BE2C (cell line): ENCODE measurements around the gene RCAN2.

Experiments used
- DNase-seq: peaks from one replicate; pipeline ENCODE4 v3.0.0-alpha.2; 2020
- H3K27me3 ChIP-seq: fragments of 250-450 bp; sonication (Bioruptor Pico); 2 replicates; pipeline ENCODE4 v1.5.1; 2020; ENCODE audit warnings: mild to moderate bottlenecking
- H3K36me3 ChIP-seq: fragments of 250-450 bp; sonication (Bioruptor Pico); 2 replicates; pipeline ENCODE4 v1.5.1; 2020; ENCODE audit warnings: mild to moderate bottlenecking
- H3K4me1 ChIP-seq: fragments of 250-450 bp; sonication (Bioruptor Pico); 2 replicates; pipeline ENCODE4 v1.5.1; 2020
- H3K4me3 ChIP-seq: 2 replicates; pipeline ENCODE4 v1.5.1; 2011; ENCODE audit warnings: low read depth, low read length
- H3K9me3 ChIP-seq: fragments of 250-450 bp; sonication (Bioruptor Pico); 2 replicates; pipeline ENCODE4 v1.5.1; 2020
- CTCF ChIP-seq: IDR thresholded peaks from 2 replicates; pipeline ENCODE4 v1.5.1; 2012; ENCODE audit warnings: mild to moderate bottlenecking, low read depth, low read length

The RCAN2 gene

DNA sequence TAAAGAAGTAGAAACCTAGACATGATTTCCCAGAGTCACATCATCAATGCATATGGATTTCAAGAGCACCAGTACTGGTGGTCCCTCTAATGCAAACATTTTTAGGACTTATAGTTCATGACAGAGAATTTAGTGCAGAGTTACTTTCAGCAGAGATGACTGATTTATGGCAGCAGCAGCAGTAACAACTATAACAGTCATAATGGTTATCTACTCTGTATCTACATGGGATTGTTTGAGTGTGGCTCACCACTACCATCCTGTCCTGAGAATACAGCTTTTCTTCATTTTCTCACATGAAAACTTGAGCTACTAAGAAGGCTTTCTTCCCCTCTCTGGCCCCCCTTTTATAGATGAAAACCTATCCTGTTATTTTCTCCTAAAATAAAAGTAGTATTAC lies 192.0 kb downstream of the RCAN2 start:
- Histone ChIP-seq H3K36me3 (no peaks in the 10 kb centered on the region), H3K4me3 (no peak overlapping the region), H3K9me3 (no peaks in the 10 kb centered on the region), H3K27me3 (no peaks in the 10 kb centered on the region), H3K4me1 (no peaks in the 10 kb centered on the region)
- DNase-seq, result no peak
- no peak for TF ChIP-seq CTCF

GRCh38 chr6:46296586-46296985 lies 194.7 kb downstream of the RCAN2 start:
- no peak overlapping the region for H3K4me3 ChIP-seq
- no peak for TF ChIP-seq CTCF

GRCh38 chr6:46293641-46294316 lies 197.5 kb downstream of the RCAN2 start:
- no peak for DNase-seq
- no peaks in the 10 kb centered on the region for H3K36me3 ChIP-seq
- no peaks in the 10 kb centered on the region for H3K4me1 ChIP-seq
- no peaks in the 10 kb centered on the region for H3K27me3 ChIP-seq
- H3K4me3 ChIP-seq, result no peak overlapping the region
- H3K9me3 ChIP-seq, result no peaks in the 10 kb centered on the region
- TF ChIP-seq CTCF, result no peak

More at GRCh38 chr6:46296586-46296985, 194.7 kb downstream of the RCAN2 start:
- H3K27me3 ChIP-seq, result no peaks in the 10 kb centered on the region
- no peaks in the 10 kb centered on the region for H3K9me3 ChIP-seq
- no peaks in the 10 kb centered on the region for H3K4me1 ChIP-seq
- H3K36me3 ChIP-seq, result no peaks in the 10 kb centered on the region
- DNase-seq, result no peak

- H3K27me3 ChIP-seq, result no peaks in the 10 kb centered on the region
- no peak for TF ChIP-seq CTCF
- no peaks in the 10 kb centered on the region for H3K9me3 ChIP-seq
- DNase-seq, result no peak
- H3K36me3 ChIP-seq, result no peaks in the 10 kb centered on the region
- no peak overlapping the region for H3K4me3 ChIP-seq
- no peaks in the 10 kb centered on the region for H3K4me1 ChIP-seq
These were observed 199.4 kb downstream of the RCAN2 start for GRCh38 chr6:46291880-46292279.

- no peak for TF ChIP-seq CTCF
- H3K4me1 ChIP-seq, result no peaks in the 10 kb centered on the region
- no peaks in the 10 kb centered on the region for H3K9me3 ChIP-seq
- H3K36me3 ChIP-seq, result no peaks in the 10 kb centered on the region
- DNase-seq, result no peak
- H3K4me3 ChIP-seq, result no peak overlapping the region
- H3K27me3 ChIP-seq, result no peaks in the 10 kb centered on the region
These were observed 200.0 kb downstream of the RCAN2 start for GRCh38 chr6:46291275-46291633.

- DNase-seq, result no peak
- Histone ChIP-seq H3K9me3 (no peaks in the 10 kb centered on the region), H3K36me3 (no peaks in the 10 kb centered on the region), H3K27me3 (no peaks in the 10 kb centered on the region), H3K4me1 (no peaks in the 10 kb centered on the region), H3K4me3 (no peak overlapping the region)
- TF ChIP-seq CTCF, result no peak
These were observed 200.6 kb downstream of the RCAN2 start for GRCh38 chr6:46290421-46291274.
